GM12874 (cell line): ENCODE data around the gene MYO5A.

Source experiments
- CTCF ChIP-seq: IDR thresholded peaks from 2 replicates; pipeline ENCODE4 v1.5.1; 2011; ENCODE audit warnings: low read depth, mild to moderate bottlenecking, control low read depth, low read length, moderate library complexity; ENCODE audit not compliant: insufficient read depth

Gene MYO5A

DNA sequence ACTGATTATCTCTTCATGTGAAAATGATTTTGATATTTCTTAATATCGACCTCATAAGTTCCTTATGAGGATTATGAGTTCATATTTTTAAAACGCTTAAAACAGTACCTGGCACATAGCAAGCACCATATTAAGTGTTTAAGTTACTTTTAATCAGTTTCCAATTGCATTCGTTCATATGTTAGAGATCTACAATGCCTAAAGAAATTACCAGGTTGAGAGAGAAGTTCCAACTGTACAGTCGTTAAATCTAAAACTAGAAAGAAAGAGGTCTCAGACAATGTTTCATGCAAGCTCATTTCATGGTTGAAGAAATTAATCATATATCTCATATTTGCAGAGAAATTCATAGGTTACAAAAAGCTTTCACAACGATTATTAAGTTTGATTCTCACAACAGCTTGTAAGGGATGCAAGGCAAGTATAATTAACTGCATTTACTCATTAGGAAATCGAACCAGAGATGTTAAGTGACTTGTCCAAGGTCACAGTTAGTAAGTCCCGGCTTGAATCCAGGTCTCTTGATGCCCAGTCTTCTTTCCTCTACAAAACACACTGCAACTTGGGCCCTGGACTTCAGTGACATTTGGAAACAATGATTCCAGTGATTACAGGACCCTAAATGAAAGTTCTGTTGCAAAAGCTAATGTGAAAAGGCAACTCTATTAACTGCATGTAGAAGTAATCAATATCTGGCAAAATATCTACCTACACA, 1.3 kb downstream of the MYO5A start:
- no peak for TF ChIP-seq CTCF

DNA sequence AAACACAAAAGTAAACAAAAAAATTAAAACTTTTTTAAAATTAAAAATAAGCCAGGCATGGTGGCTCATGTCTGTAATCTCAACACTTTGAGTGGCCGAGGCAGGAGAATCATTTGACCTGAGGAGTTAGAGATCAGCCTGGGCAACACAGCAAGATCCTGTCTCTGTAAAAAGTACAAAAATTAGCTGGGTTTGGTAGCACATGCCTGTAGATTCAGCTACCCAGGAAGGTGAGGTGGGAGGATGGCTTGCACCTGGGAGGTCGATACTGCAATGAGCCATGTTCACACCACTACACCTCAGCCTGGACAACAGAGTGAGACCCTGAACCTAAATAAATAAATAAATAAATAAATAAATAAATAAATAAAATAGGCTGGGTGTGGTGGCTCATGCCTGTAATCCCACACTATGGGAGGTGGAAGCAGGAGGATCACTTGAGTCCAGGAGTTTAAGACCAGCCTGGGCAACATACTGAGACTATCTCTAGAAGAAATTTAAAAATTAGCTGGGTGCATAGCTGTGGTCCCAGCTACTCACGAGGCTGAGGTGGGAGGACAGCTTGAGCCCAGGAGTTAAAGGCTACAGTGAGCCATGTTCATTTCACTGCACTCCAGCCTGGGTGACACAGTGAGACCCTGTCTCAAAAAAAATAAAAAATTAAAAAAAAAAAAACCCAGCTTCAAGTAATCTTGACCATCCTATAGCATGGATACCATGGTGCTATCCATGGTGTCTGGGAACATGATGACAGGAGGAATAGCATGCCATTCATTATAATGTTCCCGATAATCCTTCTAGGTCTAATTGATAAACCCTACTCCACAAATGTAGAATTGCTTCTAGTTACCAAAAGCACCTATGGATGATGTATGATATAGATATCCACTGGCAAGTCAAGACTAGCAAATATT, 4.2 kb downstream of the MYO5A start:
- TF ChIP-seq CTCF: no peak

GRCh38 chr15:52523647-52524046, 5.0 kb downstream of the MYO5A start:
- no peak for TF ChIP-seq CTCF

- no peak for TF ChIP-seq CTCF
Measured at GRCh38 chr15:52523192-52523591, 5.5 kb downstream of the MYO5A start.

- no peak for TF ChIP-seq CTCF
Measured at GRCh38 chr15:52521682-52522081, 7.0 kb downstream of the MYO5A start.

GRCh38 chr15:52520421-52520820, 8.3 kb downstream of the MYO5A start:
- no peak for TF ChIP-seq CTCF

DNA sequence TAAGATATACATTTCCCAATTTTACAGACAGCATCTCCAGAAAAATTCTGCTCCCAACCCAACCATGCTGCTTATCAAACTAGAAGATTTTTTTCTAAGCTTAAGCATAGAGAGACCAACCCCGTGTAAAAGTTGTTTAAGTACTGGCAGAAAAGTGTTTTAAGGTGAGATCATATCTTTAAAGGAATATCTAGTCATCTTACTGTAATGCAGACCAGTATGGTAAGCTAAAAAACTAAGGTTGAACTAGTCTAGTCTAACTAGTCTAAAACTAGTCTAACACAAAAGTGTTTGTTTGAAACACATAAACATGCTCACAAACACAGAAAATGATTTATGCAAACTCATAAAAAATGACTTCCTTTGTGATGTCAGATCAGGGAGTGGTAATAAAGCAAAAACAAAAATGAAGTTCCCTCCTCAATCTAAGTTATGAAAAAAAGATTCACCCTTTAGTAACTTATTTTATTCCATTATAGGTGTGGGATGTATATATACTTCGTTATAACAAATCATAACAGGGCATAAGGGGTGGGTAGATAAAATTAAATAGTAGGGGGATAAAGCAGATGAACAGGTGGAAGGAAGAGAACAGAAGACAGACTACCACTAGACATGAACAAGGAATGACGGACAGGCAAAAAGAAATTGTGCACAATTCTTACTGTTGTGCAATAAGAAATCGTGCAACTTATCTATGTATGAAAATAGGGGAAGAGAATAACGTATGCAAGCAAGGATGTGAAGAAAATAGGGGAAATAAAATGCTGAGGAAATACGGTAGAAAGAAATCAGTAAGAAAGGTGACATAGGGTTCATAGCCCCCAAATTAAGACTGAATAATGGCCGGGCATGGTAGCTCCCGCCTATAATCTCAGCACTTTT, 10.0 kb downstream of the MYO5A start:
- TF ChIP-seq CTCF: no peak
